Activated T-cell treated with anti-CD3 and anti-CD28 coated beads, Interleukin-2, amount 50 U/mL, for 1 hour (primary cell): ENCODE results near the gene JMJD6.

ENCODE experiments used
- DNase-seq: peaks from one replicate; pipeline ENCODE4 v3.0.0-alpha.2; 2020

The JMJD6 gene

GRCh38 chr17:76678330-76678729 is 48.1 kb downstream of the JMJD6 start:
- peak; percentile 39 for DNase-seq

- DNase-seq: no peak
Observed at GRCh38 chr17:76677406-76677805, 49.0 kb downstream of the JMJD6 start.

- no peak for DNase-seq
Observed at GRCh38 chr17:76676629-76677028, 49.8 kb downstream of the JMJD6 start.

- no peak for DNase-seq
Observed at GRCh38 chr17:76675648-76676047, 50.8 kb downstream of the JMJD6 start.

GRCh38 chr17:76674600-76674999 is 51.8 kb downstream of the JMJD6 start:
- no peak for DNase-seq

- no peak for DNase-seq
Observed at GRCh38 chr17:76673729-76674128, 52.7 kb downstream of the JMJD6 start.

- no peak for DNase-seq
Observed at GRCh38 chr17:76672892-76673291, 53.5 kb downstream of the JMJD6 start.

- no peak for DNase-seq
Observed at GRCh38 chr17:76672270-76672851, 54.0 kb downstream of the JMJD6 start.

GRCh38 chr17:76671912-76672262 is 54.5 kb downstream of the JMJD6 start:
- no peak for DNase-seq

GRCh38 chr17:76671123-76671911 is 55.1 kb downstream of the JMJD6 start:
- DNase-seq: peak; percentile 97

GRCh38 chr17:76670718-76671122 is 55.7 kb downstream of the JMJD6 start:
- DNase-seq: no peak

- DNase-seq: no peak
Observed at GRCh38 chr17:76670020-76670717, 56.2 kb downstream of the JMJD6 start.
